ENCODE measurements around the gene ANGPT4. TPM values are rescaled to one million over a fixed set of nuclear protein-coding genes. Genes with fewer than 3 reads are reported as not detected.

ANGPT4 gene
- total and polyA plus RNA-seq, 2 of the 8 experiments (the other 6 are each of a cell fraction or from before 2014, with no cell fraction given), result 0.07 to 0.33 TPM

DNA sequence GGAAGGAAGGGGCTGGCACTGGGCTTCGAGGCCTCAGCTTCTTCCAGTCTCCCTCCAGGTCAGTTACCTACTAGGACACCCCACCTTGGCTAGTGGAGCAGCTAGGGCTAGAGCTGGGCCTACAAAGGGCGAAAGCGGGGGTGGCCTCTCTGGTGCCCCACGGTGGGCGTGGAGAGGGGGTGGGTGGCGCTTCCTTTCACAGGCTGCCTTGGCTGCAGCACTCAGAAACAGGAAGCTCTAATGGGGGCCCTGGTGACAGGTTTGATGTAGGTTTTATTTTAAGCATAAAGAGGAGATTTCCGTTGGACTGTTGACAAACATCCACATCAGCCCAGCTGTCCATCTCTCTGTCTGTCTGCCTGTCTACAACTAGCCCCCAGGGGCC lies 69.2 kb downstream of the ANGPT4 start:
- Histone ChIP-seq H3K4ac (replicated peaks; ENCODE audit: insufficient read length, low read depth, low read length) (no peak overlapping the region), H4K91ac (replicated peaks; ENCODE audit: insufficient read length, low read length) (no peak overlapping the region), H3K27me3 (replicated peaks in 1 of 4; ENCODE audit: control insufficient read depth in 3 of 4, extremely low read depth in 1 of 4, insufficient read depth in 3 of 4, low read length in 3 of 4) (peaks cover 2 to 33% (median 29%) of the 10 kb centered on the region in 4 experiments), H3K36me3 (ENCODE audit: control insufficient read depth in 2 of 4, insufficient read depth in 4 of 4, low read length in 3 of 4) (no peaks in the 10 kb centered on the region), H3K56ac (replicated peaks; ENCODE audit: insufficient read length, low read depth, low read length) (no peak overlapping the region), H3K27ac (ENCODE audit: low read depth, low read length) (no peak overlapping the region), H3K4me3 (ENCODE audit: extremely low read depth in 1 of 4, insufficient read depth in 2 of 4, low read depth in 3 of 4, low read length in 4 of 4) (no peak overlapping the region), H3K79me1 (ENCODE audit: low read depth, low read length) (no peaks in the 10 kb centered on the region; the same call in 1 of the 2 replicates), H4K5ac (ENCODE audit: insufficient read length, low read depth, low read length) (no peak overlapping the region), H3K14ac (ENCODE audit: insufficient read length) (no peak overlapping the region), H3K9ac (replicated peaks in 1 of 4; ENCODE audit: extremely low read depth in 1 of 4, low read depth in 3 of 4, low read length in 3 of 4) (no peak overlapping the region), H2BK120ac (replicated peaks; ENCODE audit: low read depth, low read length) (no peak overlapping the region), H2BK15ac (ENCODE audit: low read length) (no peak overlapping the region), H3K23me2 (ENCODE audit: low read depth, low read length) (peaks cover 17% of the 10 kb centered on the region; the same call in 1 of the 2 replicates), H3K4me2 (ENCODE audit: insufficient read depth in 1 of 2, low read depth in 2 of 2, low read length in 2 of 2) (no peak overlapping the region), H4K8ac (ENCODE audit: extremely low read depth, insufficient read depth, low read length) (no peak overlapping the region), H2BK5ac (ENCODE audit: low read depth, low read length) (no peak overlapping the region), H3K23ac (ENCODE audit: insufficient read length) (no peak overlapping the region), H4K20me1 (replicated peaks in 1 of 2; ENCODE audit: control insufficient read depth in 1 of 2, insufficient read depth in 2 of 2, low read length in 2 of 2) (peaks cover 7 to 19% of the 10 kb centered on the region in 2 experiments), H3K79me2 (ENCODE audit: control insufficient read depth in 1 of 2, insufficient read depth in 2 of 2, low read length in 2 of 2) (no peaks in the 10 kb centered on the region), H3K9me3 (ENCODE audit: insufficient read depth in 2 of 2, low read depth in 1 of 2, low read length in 1 of 2) (no peaks in the 10 kb centered on the region), H2AK5ac (ENCODE audit: low read depth, low read length) (0 out of 2 replicates have a peak overlapping the region, but pooled peaks have one; percentile 53), H2AFZ (ENCODE audit: low read length) (no peak overlapping the region), H3K4me1 (replicated peaks in 1 of 4; ENCODE audit: control insufficient read depth in 3 of 4, insufficient read depth in 4 of 4, low read length in 3 of 4) (peaks cover 3 to 26% (median 13%) of the 10 kb centered on the region in 4 experiments), H3K18ac (ENCODE audit: extremely low read depth, low read length) (no peak overlapping the region), H2BK20ac (ENCODE audit: low read length) (no peak overlapping the region), H2BK12ac (ENCODE audit: low read depth, low read length) (no peak overlapping the region)
- TF ChIP-seq SP2 (IDR thresholded peaks at IDR 0.05; ENCODE audit: low read length), result no peak
- no peak for FAIRE-seq
- DNase-seq (ENCODE audit: low read depth in 1 of 2, low spot score in 2 of 2), result no peak
- ChIA-PET CTCF (ENCODE audit: partially characterized antibody) (interaction anchor here (0.6 to 2.9 kb wide), 13 partner anchors 9 to 127 kb away, joined by 3 to 9 read pairs (median 3); partner anchors contain the start of gene FAM110A), POLR2A (ENCODE audit: partially characterized antibody) (interaction anchor here (1.1 to 1.4 kb wide), 3 partner anchors 10 to 109 kb away, joined by 3 to 5 read pairs (median 3); no protein-coding TSS in a partner anchor)
- WGBS, 2 experiments (ENCODE audit: extremely low coverage in 1 of 2, insufficient coverage in 1 of 2, insufficient read length in 1 of 2, insufficient replicate concordance in 2 of 2, low coverage in 1 of 2, low lambda C conversion rate in 2 of 2, missing lambda C conversion rate in 1 of 2), result 66% methylated on average over 7 of the region's 7 CpGs; no CpG with 5 or more reads in 1 of the 2 experiments
